GM18505 (cell line): ENCODE results near the gene JADE3.

ENCODE experiments used
- ATAC-seq: cut with Tn5 transposase; IDR thresholded peaks from one replicate; pipeline ENCODE4 v1.9.1; 2021; ENCODE audit not compliant: unreplicated experiment
- POLR2A ChIP-seq: IDR thresholded peaks from 4 replicates; pipeline ENCODE4 v1.6.1; 2011; ENCODE audit warnings: borderline replicate concordance; ENCODE audit not compliant: insufficient read depth, insufficient read length; ENCODE audit errors: extremely low read depth

Gene JADE3

DNA sequence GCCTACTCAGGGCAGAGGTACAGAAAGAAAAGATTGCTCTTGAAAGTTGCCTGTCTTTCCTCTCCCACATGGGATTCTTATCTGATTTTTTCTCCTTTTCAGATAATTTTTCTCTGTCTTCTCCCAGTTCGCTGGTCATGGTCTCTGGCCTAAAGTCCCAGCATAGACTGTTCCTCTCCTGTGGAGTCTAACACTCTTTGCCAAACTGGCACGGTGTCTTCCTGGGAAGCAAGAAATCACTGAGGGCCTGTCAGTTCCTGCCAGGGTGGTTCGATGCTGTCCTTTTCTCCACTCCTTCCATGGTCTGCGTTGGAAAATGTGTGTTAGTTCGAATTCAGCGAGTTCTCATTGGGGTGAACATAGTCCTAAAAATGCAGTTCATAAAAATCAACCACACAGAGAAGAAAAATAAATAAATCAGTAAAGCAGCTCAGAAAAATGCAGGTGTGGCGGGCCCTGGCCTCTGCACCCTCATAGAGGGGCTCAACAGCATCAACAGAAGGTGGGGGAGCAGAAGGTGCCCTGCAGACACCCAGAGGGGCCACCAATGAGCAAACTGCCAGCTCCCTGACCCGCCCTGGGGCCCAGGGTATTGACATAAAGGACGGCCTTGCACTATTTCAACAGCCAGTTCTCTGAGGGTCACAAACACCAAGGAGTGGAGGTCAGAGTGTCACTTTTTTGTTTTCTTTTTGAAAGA is 168.1 kb downstream of the JADE3 start:
- no peak for TF ChIP-seq POLR2A
- ATAC-seq = no peak

DNA sequence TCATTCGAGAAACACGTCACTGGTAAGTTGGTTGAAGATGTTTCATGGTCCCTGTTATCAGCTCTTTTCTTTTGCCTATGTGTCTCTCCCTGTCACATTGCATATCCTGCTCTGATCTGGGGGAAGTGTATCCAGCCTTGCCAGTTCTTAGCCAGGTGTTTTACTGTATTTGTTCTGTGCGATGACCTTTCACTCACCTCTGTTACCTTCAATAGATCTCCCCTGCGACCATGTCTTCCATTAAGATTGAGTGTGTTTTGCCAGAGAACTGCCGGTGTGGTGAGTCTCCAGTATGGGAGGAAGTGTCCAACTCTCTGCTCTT is 168.7 kb downstream of the JADE3 start:
- no peak for ATAC-seq
- no peak for TF ChIP-seq POLR2A

DNA sequence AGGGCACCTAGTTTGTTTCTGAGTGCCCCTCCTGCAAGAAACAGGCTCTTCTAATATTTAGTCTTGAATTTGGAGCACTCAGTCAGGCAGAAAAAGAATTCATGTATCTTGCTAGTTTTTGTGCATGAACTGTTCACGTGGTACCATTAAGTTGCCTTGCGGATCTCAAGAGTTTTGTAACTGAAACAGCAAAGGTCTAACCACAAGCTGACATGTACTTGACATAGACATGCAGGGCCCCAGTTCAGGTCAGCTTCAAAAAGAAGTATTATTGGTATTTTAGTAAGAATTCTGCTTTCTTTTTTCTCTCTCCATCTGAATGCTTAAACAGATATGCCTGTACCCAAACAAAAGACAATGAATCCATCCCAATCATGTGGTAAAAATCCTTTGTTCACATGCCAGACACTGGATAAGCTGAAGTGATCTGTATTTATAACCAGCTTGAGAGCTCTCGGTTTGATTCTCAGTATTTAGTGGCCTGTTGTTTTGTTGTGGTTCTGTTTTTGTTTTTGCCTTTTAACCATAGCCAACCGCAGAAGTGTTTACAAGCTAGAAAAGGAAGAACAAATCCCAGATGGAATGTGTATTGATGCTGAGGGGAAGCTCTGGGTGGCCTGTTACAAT is 179.0 kb downstream of the JADE3 start:
- no peak for TF ChIP-seq POLR2A
- ATAC-seq = no peak

DNA sequence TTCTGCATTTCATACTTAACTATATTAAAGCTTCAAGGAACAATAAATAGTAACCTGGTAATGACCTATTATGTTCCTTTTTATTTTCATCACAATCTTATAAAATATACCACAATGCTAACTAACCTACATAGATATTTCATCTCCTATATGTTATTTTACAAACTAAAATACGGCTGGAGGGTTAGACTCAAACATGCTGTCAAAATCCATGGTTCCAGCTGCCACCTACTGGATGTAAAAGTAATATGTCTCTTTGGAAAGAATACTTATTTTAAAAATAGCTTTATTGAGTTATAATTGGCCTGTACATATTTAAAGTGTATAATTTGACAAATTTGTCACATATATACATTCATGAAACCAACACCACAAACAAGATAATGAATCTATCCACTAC is 181.0 kb downstream of the JADE3 start:
- TF ChIP-seq POLR2A = no peak
- ATAC-seq = no peak

DNA sequence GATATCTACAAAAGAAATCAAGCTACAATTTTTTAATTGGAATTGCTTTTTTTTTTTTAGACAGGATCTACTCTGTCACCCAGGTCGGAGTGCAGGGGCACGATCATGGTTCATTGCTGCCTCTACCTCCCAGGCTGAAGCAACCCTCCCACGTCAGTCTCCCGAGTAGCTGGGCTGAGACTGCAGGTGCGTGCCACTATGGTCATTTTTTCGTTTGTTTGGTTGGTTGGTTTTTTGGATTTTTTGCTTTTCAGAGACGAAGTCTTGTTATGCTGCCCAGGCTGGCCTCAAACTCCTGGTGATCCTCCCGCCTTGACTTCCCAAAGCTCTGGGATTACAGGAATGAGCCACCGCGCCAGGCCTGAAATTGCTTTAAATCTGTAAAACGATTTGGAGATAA is 181.6 kb downstream of the JADE3 start:
- no peak for ATAC-seq
- no peak for TF ChIP-seq POLR2A

DNA sequence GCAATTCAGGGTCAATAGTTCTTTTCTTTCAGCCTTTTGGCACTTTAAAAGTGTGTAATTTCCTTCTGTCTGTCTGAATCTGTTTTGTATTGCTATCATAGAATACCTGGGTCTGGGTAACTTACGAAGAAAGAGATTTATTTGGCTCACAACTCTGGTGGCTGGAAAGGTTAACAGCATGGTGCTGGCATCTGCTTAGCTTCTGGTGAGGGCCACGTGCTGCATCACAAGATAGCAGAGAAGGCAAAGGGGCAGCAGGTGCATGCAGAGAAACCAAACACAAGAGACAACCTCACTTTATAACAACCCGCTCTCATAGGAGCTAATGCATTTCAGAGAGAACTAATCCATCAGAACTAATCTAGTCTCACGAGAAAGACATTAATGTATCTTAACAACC is 184.8 kb downstream of the JADE3 start:
- ATAC-seq = no peak
- TF ChIP-seq POLR2A = no peak

DNA sequence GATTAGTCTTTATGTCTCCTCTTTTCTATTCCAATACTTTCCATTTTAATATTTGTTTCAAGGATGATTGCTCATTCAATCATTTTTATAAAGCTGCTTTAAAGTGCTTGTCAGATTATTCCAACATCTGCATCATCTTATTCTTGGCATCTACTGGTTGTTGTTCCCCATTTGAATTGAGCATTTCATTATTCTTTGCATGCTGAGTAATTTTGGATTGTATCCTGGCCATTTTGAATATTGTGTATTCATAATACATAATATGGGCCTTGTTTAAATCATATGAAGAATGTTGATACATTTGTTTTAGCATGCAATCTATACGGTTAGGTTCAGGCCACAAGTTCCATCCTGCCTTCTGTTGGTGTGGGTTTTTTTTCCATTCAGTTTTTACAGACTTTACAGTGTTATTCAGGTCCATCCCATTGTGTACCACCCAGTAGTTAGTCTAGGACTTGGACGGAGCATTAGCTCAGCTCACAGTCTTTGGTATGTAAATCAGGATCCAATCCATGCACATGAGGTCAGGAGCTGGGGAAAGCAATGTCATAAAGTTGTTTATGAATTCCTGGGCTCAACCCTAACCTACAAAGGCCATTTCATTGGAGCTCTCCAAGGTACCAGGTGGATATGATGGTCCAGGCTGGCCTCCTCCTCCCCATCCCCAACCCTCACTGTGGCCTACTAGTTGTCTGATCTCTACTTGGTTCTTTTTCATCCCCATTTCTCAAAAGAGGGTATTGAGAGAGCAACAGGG is 186.3 kb downstream of the JADE3 start:
- ATAC-seq = no peak
- no peak for TF ChIP-seq POLR2A

DNA sequence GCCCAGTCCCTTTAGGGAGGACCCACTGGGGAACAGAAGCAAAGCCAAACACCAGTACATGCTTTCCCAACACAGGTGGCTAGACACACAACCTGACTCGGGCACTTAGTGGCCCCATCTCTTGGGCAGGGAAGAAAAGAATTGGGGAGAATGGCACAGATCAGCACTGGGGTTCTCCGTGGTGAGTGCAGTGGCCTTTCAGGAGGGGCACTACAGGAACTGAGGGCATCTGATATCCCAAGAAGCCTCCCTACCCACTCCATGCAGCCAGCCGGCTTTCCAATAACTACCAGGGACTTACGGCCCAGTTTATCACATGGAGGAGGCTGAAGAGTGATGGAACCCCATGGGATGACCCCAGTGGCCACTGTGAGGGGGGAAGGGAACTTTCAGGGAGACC is 189.0 kb downstream of the JADE3 start:
- no peak for ATAC-seq
- no peak for TF ChIP-seq POLR2A
